GM18519 (cell line): ENCODE results near the gene TMSB15C.
"Not testable (repeated sequence)": the region's sequence is repeated elsewhere in the genome, so short reads cannot be mapped to it uniquely, and the experiment has no call there.

Experiments
- ATAC-seq: cut with Tn5 transposase; IDR thresholded peaks from one replicate; pipeline ENCODE4 v1.9.1; 2021; ENCODE audit warnings: mild to moderate bottlenecking, moderate library complexity; ENCODE audit not compliant: unreplicated experiment, low FRiP score

The TMSB15C gene

DNA sequence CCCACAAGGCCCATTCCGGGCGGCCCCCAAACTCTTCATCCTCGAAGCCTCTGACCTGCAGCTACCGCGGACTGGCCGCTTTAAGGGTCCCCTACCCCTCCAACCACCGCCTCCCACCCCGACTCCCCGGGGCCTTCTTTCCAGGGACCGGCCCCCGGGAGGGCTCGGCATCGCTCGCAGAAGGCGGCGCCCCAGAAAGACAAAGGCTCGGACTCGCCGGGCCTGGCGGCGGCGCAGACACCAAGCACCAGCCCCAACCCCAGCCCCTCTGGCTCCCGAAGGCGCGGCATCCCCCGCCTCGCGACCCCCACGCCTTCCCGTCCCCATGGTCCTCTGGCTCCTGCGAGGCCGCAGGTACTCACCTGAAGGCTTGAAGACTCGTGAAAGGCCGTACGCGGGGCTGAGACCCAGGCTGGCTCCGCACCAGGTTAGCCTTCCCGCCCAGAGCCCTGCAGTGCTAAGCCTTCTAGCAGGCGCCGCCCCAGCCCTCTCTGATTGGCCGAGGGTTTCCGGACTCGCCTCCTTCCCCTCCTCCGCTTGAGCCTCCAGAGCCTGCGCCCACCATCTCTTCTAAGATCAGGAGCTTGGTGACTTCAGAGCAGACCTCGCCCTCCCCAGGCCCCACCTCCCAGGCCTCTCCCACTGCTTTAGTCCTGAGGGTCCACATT is at the start of gene TMSB15C:
TSS of gene TMSB15C (minus strand) at position 459 of the 668 bp plus-strand sequence.
- peak; percentile 94 for ATAC-seq

DNA sequence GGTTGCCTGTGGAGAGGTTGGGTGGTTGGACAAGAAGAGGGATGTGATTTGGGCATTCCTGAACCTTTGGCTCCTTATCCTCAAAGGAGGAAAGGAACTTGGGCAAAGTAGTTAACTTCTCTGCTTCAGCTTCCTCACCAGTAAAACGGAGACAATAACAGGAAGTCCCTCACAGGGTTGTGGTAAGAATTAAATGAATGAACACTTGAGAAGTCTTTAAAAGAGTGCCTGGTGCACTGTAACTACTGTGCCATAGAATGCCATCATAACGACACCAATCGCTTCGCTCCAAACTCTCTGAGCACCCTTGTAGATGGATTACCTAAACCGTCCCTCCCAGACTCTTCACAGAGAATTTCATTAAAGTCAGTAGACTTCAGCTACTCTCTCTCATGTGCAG is 46.8 kb upstream of the TMSB15C start:
- no peak for ATAC-seq

DNA sequence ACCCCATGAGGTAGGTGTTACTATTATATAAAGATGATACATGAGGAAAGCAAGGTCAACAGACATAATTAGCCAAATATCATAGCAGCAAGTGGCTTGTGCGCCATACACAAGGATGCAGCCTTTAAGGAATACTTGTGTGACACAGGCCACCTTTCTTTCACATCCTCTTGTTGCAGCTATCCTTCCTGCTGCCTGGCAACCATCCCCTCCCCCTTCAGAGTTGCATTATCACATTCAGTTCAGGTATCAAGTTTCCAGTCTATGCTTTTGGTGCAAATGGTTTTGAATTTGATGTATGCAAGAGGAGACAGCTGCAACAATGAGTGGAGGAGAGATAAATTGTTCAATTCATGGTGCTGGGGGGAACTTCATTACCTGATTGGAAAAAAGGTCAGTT is 42.7 kb upstream of the TMSB15C start:
- no peak for ATAC-seq

DNA sequence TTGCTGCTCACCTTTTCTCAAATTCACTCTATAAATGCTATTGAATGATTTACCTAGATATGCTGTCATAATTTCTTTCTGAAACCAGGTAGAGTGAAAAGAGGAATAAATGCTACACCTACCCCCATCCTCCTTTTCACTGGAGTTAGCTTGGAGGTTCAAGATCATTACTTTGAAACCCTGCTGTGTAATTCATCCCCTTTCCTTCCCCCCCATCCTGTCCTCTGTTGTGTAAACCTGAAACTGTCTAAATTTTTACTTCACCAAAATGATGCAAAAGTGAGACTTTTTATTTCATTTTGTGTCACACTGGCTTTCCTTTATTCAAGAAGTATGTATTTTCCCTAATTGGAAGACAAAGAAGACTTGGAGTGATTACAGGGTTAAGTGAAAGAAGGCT is 41.7 kb upstream of the TMSB15C start:
- no peak for ATAC-seq

DNA sequence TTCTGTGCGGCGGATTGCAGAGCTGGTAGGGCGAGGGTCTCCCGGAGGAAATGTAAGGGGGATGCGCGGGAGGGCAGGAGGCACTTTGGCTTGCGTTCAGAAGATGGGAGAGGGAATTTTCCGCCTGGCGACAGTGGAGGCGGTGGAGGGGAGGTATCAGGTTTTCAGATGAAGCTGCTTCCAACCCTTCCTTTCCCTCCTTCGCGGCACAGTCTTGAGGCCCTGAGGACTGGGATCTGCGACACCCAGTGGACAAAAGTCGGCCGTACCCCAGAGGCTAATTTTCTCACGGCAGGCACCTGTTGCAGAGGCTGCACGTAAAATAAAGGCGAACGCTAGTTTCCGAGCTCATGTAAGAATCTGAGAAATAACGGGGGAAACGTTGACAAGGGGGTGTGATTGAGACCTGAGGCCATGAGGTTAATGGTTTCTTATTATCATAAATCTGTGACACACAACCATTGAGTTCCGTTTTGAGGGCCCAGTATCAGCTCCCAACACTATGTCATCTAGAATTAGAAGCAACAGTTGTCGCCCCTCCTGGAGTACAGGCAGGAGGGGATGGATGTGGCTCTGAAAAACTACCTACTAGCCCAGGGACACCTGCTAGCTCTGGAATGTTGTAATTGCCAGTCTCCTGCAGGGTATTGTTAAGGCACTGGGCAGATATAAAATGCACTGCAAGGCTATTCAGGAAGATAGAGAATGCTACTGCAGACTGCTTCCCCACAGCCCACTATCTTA is 37.4 kb upstream of the TMSB15C start:
- peak; percentile 41 for ATAC-seq

DNA sequence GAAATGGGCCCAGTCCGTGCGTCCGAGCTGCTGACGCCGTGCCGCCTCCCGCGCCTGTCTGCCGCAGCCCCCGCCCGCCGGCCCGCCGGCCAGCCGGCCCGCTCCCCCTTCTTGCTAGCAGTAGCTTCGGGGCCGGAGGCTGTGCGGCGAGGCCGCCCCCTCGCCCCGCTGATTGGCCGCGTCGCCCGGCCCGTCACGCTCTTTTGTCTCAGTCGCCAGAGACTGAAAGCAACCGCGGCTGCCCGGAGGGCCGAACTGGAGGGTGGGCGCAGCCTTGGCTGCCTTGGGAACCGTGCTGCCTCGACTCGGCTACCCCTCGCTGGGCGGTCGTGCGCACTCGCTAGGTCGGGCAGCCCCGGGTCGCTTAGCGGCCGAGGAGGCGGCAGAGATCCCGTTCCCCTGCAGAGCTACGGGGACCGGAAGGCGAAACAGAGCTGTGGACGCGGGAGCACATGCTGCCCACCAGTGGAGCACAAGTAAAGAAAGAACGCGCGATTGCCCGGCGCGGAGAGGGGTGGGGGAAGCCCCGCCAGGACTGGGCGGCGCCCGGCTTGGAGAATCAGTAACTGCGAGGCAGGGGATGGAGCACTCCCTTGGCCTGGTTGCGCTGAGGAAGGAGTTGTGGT is 36.4 kb upstream of the TMSB15C start, which contains the start of gene ZCCHC18:
TSS of gene ZCCHC18 (plus strand) at position 198 of the 626 bp plus-strand sequence. CDS start 1,589 bp downstream, outside the sequence.
- ATAC-seq = peak; percentile 67

DNA sequence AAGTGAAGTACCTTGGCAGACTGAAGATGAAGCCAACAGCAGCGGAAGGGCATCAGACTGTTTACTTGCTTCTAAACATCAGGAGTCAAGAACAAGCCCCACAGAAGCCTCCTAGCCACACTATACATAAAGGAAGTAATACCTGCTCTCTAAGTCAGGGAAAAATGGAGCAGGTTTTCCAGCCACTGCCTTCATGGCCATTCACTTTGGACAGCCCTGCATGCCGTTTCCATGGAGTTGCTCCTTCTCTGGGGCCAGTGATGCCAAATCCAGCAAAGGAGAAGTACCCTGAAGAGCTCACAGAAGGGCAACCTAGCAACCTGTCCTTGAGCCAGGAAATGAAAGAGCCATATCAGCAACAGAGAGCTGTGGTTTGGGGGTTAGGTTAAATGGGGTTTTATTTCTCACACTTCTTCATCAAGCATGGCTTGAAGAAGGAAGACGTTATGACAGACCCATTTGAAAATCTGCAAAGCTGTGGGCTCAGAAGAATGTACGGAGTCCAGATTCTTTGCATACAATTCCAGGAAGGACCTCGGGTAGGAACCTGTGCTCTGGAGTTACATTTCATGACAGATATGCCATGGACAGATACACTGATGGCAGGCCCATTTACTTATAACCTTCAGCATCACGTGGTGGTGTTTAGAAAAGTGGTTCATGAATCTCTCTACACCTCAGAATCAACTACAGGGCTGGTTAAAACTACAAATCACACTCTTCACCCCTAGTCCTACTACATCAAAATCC is 34.6 kb upstream of the TMSB15C start:
- not testable (repeated sequence) for ATAC-seq

DNA sequence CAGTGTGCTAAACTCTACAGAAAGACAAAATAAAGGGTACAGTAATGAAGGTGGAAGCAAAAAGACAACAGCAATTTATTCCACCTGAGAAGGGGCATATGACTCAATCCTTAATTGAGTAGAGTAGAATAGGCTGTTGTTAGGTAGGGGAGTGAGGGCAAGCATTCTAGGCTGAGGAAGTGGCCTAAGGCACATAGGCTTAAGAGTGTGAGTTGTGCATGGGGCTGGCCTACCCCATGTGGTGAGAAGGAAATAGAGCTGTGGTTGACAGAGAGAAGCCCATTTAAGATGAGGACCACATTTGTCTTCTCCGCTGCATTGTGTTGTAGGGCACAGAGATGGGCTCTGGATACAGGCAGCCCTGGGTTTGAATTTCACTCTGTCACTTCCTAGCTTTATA is 32.9 kb upstream of the TMSB15C start:
- no peak for ATAC-seq

DNA sequence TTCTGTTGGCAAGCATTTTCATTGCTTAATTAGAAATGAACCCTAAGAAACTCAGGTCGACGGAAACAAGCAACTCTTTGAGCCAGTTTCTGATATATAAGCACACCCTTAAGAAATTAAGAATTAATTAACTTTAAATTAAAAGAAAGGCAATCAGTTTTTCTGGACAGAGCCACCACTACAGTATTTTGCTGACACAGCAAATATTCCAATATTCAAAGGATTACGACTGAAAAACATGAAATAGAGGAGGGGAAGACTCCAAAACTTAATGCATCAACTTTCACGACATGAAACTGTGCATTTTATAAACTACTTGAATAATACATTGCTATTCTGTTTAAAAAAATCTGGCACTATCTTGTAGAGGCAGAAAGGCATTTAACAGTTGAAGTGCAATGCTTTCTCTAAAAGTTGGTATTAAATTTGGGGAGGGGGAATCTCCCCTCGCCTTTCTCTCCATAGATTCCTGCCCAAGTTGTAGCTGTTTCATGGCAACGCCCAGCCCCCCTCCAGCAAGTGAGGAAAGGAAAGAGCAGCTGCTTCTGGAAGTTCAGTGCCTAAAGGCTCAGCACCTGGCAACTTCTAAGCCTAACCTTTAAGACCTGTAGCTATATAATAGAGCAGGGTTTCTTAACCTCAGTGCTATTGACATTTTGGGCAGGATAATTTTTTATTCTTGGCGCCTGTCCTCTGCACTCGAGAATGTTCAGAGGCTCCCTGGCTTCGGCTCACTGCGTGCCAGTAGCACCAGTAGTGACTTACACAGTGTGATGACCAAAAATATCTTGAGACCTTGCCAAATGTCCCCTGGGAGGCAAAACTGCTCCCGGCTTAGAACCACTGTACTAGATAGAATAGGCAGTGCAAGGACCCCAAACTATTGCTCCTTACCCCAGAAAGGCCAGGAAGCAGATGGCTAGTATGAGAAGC is 29.6 kb upstream of the TMSB15C start:
- ATAC-seq = no peak

DNA sequence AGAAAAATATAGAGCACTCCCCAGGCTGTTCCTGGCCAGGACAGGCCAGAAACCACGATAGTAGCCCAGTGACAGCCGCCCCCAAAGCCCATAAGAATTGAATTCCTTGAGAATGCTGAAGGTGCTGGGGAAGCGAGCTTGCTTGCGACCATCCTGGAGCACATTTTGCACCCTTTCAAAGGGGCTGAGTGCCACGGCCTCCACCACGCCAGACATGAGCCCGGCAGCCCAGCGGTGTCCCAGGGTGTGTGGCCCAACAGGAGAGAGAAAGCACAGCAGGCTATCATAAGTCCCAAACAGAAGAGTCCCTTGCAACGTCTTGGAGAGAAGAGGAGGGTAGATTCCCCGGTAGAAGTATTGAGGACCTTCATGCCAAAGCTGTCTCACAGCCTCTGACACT is 28.6 kb upstream of the TMSB15C start:
- no peak for ATAC-seq

DNA sequence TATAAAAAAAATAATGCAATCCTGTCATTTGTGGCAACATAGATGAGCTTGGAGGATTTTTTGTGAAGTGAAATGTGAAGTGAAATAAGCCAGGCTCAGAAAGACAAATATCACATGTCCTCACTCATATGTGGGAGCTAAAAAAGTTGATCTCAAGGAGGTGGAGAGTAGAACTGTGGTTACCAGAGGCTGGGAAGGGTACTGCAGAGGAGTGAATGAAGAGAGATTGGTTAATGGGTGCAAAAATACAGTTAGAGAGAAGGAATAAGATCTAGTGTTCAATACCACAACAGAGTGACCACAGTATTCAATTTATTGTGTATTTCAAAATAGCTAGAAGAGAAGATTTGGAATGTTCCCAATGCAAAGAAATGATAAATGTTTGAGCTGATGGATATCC is 22.9 kb upstream of the TMSB15C start:
- no peak for ATAC-seq

DNA sequence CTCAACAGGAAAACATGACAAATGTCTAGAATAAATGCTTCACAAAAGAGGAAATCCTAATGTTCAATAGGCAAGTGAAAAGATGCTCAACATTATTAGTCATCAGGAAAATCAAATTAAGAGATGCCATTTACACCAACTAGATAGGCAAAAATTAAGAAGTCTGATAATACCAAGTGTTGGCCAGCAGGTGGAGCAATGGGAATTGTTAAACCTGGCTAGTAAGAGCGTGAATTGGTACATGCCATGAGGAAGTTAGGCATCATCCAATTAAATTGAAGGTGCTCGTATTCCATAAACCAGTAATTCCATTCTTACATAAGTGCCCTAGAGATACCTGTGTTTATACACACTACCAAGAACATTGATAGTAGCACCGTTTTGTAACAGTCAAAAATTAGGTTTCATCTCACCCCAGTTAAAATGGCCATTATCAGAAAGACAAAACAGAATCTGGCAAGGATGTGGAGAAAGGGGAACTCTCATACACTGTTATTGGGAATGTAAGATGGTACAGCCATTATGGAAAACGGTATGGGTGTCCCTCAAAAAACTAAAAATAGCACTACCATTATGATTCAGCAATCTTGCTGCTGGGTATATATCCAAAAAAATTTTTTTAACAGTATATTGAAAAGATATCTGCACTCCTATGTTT is 22.2 kb upstream of the TMSB15C start:
- no peak for ATAC-seq

DNA sequence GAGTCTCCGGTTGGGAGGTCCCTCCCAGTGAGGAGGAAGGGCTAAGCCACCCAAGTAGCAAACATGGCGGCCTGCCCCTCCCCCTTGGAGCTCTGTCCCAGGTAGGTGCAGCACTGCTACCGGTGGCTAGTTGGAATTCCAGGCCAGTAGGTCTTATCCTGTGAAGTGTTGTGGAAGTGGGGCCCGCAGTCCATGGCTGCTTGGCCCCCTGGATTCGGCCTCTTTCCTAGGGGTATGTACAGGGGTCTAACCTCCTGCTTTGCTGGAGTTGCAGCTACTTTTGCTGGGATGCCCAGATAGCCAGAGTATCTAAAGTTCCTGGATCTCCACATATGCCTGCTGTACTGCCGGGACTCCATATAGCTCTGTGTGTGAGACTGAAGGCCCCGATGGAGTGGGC is 9.9 kb upstream of the TMSB15C start:
- no peak for ATAC-seq

DNA sequence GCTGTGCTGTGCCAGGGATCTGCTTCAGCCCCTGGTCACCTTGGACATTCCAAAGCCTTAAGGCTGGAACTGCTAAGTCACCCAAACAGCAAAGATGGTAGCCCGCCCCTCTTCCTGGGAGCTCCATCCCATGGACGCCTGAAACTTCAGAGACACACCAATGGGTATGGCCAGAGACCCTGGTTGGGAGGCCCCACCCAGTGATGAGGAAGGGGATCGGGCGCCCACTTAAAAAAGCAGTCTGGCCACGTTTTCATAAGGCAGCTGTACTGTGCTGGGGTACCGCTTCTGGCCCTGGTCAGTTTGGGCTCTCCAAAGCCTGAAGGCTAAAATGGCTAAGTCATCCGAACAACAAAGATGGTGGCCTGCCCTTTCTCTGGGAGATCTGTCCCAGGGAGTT is 9.4 kb upstream of the TMSB15C start:
- no peak for ATAC-seq

DNA sequence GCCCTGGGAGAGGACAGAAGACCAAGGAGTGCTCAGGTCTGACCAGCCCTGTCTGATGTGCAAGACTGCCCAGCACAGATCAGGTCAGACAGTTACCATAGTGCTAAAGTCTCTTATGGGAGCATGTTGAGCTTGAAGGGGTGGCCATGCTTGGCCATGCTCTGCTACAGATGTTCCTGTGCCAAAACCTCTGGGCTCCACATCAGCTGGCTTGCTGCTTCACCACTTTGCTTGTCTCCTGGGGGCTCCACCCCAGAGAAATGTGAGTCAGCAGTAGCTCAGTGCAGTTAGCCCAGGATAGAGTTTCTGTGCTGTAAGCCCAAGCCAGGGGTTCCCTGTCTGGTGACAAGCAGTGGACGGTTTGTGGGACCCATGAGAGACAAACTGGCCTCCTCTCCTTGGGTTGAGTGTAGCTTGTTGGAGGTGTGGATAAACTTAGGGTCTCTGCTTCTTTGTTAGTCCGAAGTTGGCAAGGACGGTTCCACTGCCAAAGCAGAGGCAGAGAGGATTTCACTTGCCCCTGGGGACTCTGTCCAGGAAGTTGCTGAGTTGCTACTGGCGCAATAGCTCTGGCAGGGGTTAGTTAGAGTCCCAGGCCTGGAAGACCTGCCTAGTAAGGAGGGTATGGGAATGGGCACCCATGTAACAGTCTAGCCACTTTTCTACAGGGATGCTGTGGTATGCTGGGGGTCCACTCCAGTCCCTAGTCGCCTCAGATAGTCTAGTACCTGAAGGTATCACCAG is 8.7 kb upstream of the TMSB15C start:
- ATAC-seq = no peak

DNA sequence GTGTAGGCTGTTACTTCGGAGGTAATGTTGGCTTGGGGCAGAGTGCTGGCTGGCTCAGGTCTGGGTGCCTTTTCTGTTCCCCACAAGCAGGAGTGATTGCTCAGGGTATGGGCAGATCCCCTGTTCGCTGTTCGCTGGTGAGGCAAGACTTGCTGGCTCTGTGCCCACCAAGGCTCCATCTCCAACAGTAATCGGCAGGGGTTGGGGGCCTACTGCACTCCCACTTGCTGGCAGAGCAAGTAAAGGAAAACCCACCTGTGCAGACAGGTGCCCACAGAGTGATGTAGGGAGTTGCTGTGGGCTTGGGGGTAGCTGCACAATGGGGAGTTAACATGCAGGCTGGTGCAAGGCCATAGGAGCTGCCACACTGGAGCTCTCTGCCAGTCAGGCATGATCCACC is 8.0 kb upstream of the TMSB15C start:
- ATAC-seq = no peak

DNA sequence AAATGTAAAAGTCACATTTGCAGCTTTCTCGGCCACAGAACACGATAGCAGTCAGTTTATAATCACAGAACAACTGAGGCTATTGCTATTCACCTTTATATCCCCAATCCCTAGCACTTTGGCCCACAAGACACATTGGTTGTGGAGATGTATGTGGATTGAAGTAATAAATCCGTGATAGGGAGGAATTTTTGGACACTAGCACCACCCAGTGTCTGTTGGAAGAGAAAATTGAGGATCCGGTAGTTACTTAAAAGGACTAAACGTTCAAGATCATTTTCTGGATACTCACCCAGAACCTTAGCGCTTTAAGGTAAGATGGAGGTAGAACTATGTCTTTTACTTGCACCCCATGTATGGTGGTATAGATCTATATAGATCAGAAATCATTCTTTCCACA is 1.8 kb upstream of the TMSB15C start:
- ATAC-seq = not testable (repeated sequence)

DNA sequence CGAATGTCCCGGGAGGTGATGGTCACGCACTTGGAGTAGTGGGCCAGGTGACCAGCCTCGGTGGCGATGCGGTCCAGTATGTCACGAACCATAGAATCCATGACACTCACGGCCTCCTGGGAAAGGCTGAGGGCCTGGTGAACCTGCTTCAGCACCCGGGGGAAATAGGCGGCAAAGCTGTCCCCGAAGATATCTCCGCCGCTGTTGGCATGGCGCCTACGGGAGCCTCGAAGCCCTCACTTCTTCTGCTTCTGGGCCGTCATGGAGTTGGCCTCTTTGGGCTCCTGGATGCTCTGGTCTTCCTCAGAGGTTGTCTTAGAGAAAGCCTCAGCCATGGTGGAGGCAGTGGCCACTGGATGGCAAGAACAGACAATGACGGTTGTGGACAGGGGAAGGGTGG is 13.4 kb downstream of the TMSB15C start:
- not testable (repeated sequence) for ATAC-seq

DNA sequence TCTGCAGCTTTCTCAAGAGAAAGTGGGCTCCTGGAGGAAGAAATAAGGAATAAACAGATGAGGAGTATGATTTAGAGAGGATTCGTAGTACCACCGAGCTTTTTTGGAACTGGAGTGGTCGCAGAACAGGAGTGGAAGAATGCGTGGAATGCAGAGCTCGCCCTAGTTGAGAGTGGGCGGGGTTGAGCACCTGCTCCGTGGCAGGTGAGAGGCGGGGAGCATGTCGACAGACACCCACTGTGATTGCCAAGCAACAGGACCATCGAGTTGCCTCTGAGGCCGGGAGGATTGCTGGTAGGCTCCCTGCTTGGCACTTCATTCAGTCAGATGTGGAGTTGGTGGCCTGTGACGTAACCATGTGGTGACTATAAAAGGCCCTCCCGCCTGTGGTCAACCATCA is 21.1 kb downstream of the TMSB15C start:
- ATAC-seq = not testable (repeated sequence)
